GM23248 (cell line): ENCODE data around the gene SYMPK.

ENCODE experiments used
- EZH2 ChIP-seq: fragments of 200-600 bp; sonication (generic); IDR thresholded peaks from 2 replicates; pipeline ENCODE4 v1.6.1; 2018; ENCODE audit warnings: antibody characterized with exemption, mild to moderate bottlenecking; ENCODE audit not compliant: insufficient read depth, poor library complexity, severe bottlenecking
- EZH2phosphoT487 ChIP-seq: fragments of 200-600 bp; sonication (generic); IDR thresholded peaks from 2 replicates; pipeline ENCODE4 v1.6.1; 2018; ENCODE audit warnings: antibody characterized with exemption, moderate library complexity, mild to moderate bottlenecking, low read depth; ENCODE audit not compliant: insufficient read depth

GRCh38 chr19:45793876-45794275, 69.1 kb downstream of the SYMPK start:
- TF ChIP-seq EZH2phosphoT487 (no peak), EZH2 (no peak)
